Activated CD8-positive, alpha-beta memory T cell treated with anti-CD3 and anti-CD28 coated beads, Interleukin-2, amount 10 ng/mL, durations not matched to agents 7 days and 5 days (primary cell): ENCODE measurements around the gene MGRN1. TPM values are rescaled to one million over a fixed set of nuclear protein-coding genes. Genes with fewer than 3 reads are reported as not detected.
A peak's percentile ranks its signal among the peaks of the same experiment; 100 is the strongest.

Experiments used
- ATAC-seq: fragments of 150-1000 bp; cut with Tn5 transposase; one replicate; pipeline ENCODE4 v1.10.0; 2021; ENCODE audit warnings: moderate library complexity
- CTCF ChIA-PET: fragments of 350-600 bp; sonication (Branson Sonifier 250); formaldehyde crosslinking; loops from one replicate; lab custom pipeline; 2021; ENCODE audit warnings: antibody characterized with exemption; lab: Charles Lee
- DNase-seq: peaks from one replicate; pipeline ENCODE4 v3.0.0-alpha.2; 2020
- H3K27ac Mint-ChIP-seq: one replicate; pipeline ENCODE4 v1.8.0; 2021; ENCODE audit warnings: mild to moderate bottlenecking, mixed read lengths
- H3K27me3 Mint-ChIP-seq: one replicate; pipeline ENCODE4 v1.8.0; 2021; ENCODE audit warnings: mixed read lengths
- H3K36me3 Mint-ChIP-seq: one replicate; pipeline ENCODE4 v1.8.0; 2021; ENCODE audit warnings: mild to moderate bottlenecking, mixed read lengths
- H3K4me1 Mint-ChIP-seq: one replicate; pipeline ENCODE4 v1.8.0; 2021; ENCODE audit warnings: mixed read lengths
- H3K4me3 Mint-ChIP-seq: one replicate; pipeline ENCODE4 v1.8.0; 2021; ENCODE audit warnings: mild to moderate bottlenecking, moderate library complexity, mixed read lengths
- H3K9me3 Mint-ChIP-seq: one replicate; pipeline ENCODE4 v1.8.0; 2022; ENCODE audit warnings: low read depth, mixed read lengths
- total RNA-seq, 2 experiments: library from RNA; stranded (reverse); gene quantifications; one replicate each; pipeline ENCODE4 v1.2.3, GENCODE V29; 2021

Gene MGRN1
- total RNA-seq, 2 experiments from 2014 or later, result 76.9 to 92.1 TPM

- CTCF ChIA-PET, result interaction anchor here (1.3 to 3.7 kb wide), 3 partner anchors 18 to 70 kb away, joined by 3 to 12 read pairs (median 5); partner anchors contain the start of gene MGRN1
- Mint-ChIP-seq H3K4me3 (peak overlapping the region; percentile 79), H3K9me3 (no peaks in the 10 kb centered on the region)
Observed at GRCh38 chr16:4693956-4694641, 69.5 kb downstream of the MGRN1 start.

GRCh38 chr16:4694642-4695451 lies 70.2 kb downstream of the MGRN1 start:
- ATAC-seq (no peak), DNase-seq (no peak)
- H3K4me1 Mint-ChIP-seq, result peaks cover 26% of the 10 kb centered on the region
- peak overlapping the region; percentile 56 for H3K27ac Mint-ChIP-seq
- H3K36me3 Mint-ChIP-seq, result peaks cover 13% of the 10 kb centered on the region
- CTCF ChIA-PET, result interaction anchor here (1.3 to 1.4 kb wide), 2 partner anchors 18 to 44 kb away, joined by 3 to 5 read pairs; no protein-coding TSS in a partner anchor
- H3K4me3 Mint-ChIP-seq, result peak overlapping the region; percentile 66
- H3K9me3 Mint-ChIP-seq, result no peaks in the 10 kb centered on the region
- no peaks in the 10 kb centered on the region for H3K27me3 Mint-ChIP-seq

More at GRCh38 chr16:4693956-4694641, 69.5 kb downstream of the MGRN1 start:
- Mint-ChIP-seq H3K36me3 (peaks cover 6% of the 10 kb centered on the region), H3K27me3 (no peaks in the 10 kb centered on the region), H3K27ac (peak overlapping the region; percentile 64), H3K4me1 (peaks cover 18% of the 10 kb centered on the region)
- DNase-seq (peak; percentile 62), ATAC-seq (peak; percentile 28)

- H3K4me1 Mint-ChIP-seq, result peaks cover 34% of the 10 kb centered on the region
- no peak for ATAC-seq
- no peak for DNase-seq
- no peaks in the 10 kb centered on the region for H3K27me3 Mint-ChIP-seq
- CTCF ChIA-PET, result interaction anchor here (0.8 kb wide), 1 partner anchor 19 kb away, joined by 3 read pairs; no protein-coding TSS in a partner anchor
- peaks cover 13% of the 10 kb centered on the region for H3K36me3 Mint-ChIP-seq
- peak overlapping the region; percentile 66 for H3K4me3 Mint-ChIP-seq
- H3K9me3 Mint-ChIP-seq, result no peaks in the 10 kb centered on the region
- H3K27ac Mint-ChIP-seq, result no peak overlapping the region
Observed at GRCh38 chr16:4695473-4696171, 71.0 kb downstream of the MGRN1 start.

- H3K27me3 Mint-ChIP-seq, result no peaks in the 10 kb centered on the region
- ATAC-seq (no peak), DNase-seq (no peak)
- H3K4me3 Mint-ChIP-seq, result no peak overlapping the region
- H3K9me3 Mint-ChIP-seq, result no peaks in the 10 kb centered on the region
- CTCF ChIA-PET, result interaction anchor here (0.8 kb wide), 1 partner anchor 20 kb away, joined by 3 read pairs; no protein-coding TSS in a partner anchor
- peaks cover 13% of the 10 kb centered on the region for H3K36me3 Mint-ChIP-seq
- no peak overlapping the region for H3K27ac Mint-ChIP-seq
- H3K4me1 Mint-ChIP-seq, result peaks cover 37% of the 10 kb centered on the region
Observed at GRCh38 chr16:4696172-4696904, 71.7 kb downstream of the MGRN1 start.

- Mint-ChIP-seq H3K36me3 (peaks cover 13% of the 10 kb centered on the region), H3K4me3 (no peak overlapping the region), H3K27me3 (no peaks in the 10 kb centered on the region), H3K9me3 (no peaks in the 10 kb centered on the region), H3K4me1 (peaks cover 37% of the 10 kb centered on the region), H3K27ac (no peak overlapping the region)
- CTCF ChIA-PET, result no interaction called here
- DNase-seq (peak; percentile 39), ATAC-seq (no peak)
Observed at GRCh38 chr16:4696905-4697847, 72.5 kb downstream of the MGRN1 start.

- Mint-ChIP-seq H3K4me1 (peaks cover 30% of the 10 kb centered on the region), H3K27ac (no peak overlapping the region), H3K4me3 (no peak overlapping the region), H3K36me3 (peaks cover 13% of the 10 kb centered on the region), H3K9me3 (no peaks in the 10 kb centered on the region), H3K27me3 (no peaks in the 10 kb centered on the region)
- DNase-seq, result no peak
- no peak for ATAC-seq
- CTCF ChIA-PET, result no interaction called here
Observed at GRCh38 chr16:4697848-4698291, 73.2 kb downstream of the MGRN1 start.

GRCh38 chr16:4698321-4699045 lies 73.9 kb downstream of the MGRN1 start:
- ATAC-seq (no peak), DNase-seq (peak; percentile 38)
- Mint-ChIP-seq H3K4me3 (no peak overlapping the region), H3K4me1 (peaks cover 27% of the 10 kb centered on the region), H3K36me3 (peaks cover 13% of the 10 kb centered on the region), H3K27me3 (no peaks in the 10 kb centered on the region), H3K27ac (no peak overlapping the region), H3K9me3 (no peaks in the 10 kb centered on the region)
- CTCF ChIA-PET, result no interaction called here

GRCh38 chr16:4699046-4699556 lies 74.5 kb downstream of the MGRN1 start:
- Mint-ChIP-seq H3K27ac (no peak overlapping the region), H3K9me3 (no peaks in the 10 kb centered on the region)
- no peak for ATAC-seq

GRCh38 chr16:4700380-4700996 lies 75.9 kb downstream of the MGRN1 start:
- peak; percentile 67 for ATAC-seq
- Mint-ChIP-seq H3K9me3 (no peaks in the 10 kb centered on the region), H3K4me3 (no peak overlapping the region), H3K36me3 (peaks cover 10% of the 10 kb centered on the region), H3K4me1 (peaks cover 25% of the 10 kb centered on the region), H3K27me3 (no peaks in the 10 kb centered on the region), H3K27ac (peak overlapping the region; percentile 28)
- peak; percentile 72 for DNase-seq
- CTCF ChIA-PET, result interaction anchor here (1.2 kb wide), 1 partner anchor 76 kb away, joined by 3 read pairs; the partner anchor contains the start of gene MGRN1

More at GRCh38 chr16:4699046-4699556, 74.5 kb downstream of the MGRN1 start:
- DNase-seq, result no peak
- peaks cover 13% of the 10 kb centered on the region for H3K36me3 Mint-ChIP-seq
- no peak overlapping the region for H3K4me3 Mint-ChIP-seq
- H3K4me1 Mint-ChIP-seq, result peaks cover 31% of the 10 kb centered on the region
- no peaks in the 10 kb centered on the region for H3K27me3 Mint-ChIP-seq
- CTCF ChIA-PET, result interaction anchor here (0.7 kb wide), 1 partner anchor 19 kb away, joined by 3 read pairs; no protein-coding TSS in a partner anchor

GRCh38 chr16:4700997-4701743 lies 76.5 kb downstream of the MGRN1 start:
- peaks cover 7% of the 10 kb centered on the region for H3K36me3 Mint-ChIP-seq
- no peaks in the 10 kb centered on the region for H3K9me3 Mint-ChIP-seq
- H3K4me3 Mint-ChIP-seq, result no peak overlapping the region
- DNase-seq, result peak; percentile 40
- ATAC-seq, result no peak
- no peak overlapping the region for H3K27ac Mint-ChIP-seq
- CTCF ChIA-PET, result interaction anchor here (1.2 kb wide), 1 partner anchor 77 kb away, joined by 3 read pairs; the partner anchor contains the start of gene MGRN1
- H3K4me1 Mint-ChIP-seq, result peaks cover 24% of the 10 kb centered on the region
- no peaks in the 10 kb centered on the region for H3K27me3 Mint-ChIP-seq
